CD4-positive, alpha-beta T cell treated with Interferon alpha-2 for 1 hour (primary cell): Measurements from ENCODE around the gene TAF15.
A peak's percentile ranks its signal among the peaks of the same experiment; 100 is the strongest.

ENCODE experiments used
- DNase-seq, 2 donors: peaks; one replicate each; pipeline ENCODE4 v3.0.0-alpha.2; 2020 to 2022

The TAF15 gene

GRCh38 chr17:35788477-35789368 is 20.6 kb upstream of the TAF15 start:
- DNase-seq = no peak

DNA sequence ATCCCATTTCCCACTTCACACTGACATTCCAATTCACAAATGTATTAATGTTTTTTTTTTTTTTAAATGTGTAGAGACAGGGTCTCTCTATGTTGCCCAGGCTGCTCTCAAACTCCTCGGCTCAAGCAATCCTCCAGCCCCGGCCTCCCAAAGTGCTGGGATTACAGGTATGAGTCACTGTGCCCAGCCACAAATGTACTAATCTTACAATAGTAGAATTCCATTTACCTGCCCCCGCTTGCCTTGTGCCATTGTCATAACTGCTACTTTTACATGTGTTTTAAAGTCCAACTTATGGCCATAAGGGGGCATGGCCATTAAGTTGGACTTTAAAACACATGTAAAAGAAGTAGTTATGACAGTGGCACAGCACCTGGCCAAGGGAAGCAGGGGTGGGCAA is 18.4 kb upstream of the TAF15 start:
- no peak for DNase-seq

DNA sequence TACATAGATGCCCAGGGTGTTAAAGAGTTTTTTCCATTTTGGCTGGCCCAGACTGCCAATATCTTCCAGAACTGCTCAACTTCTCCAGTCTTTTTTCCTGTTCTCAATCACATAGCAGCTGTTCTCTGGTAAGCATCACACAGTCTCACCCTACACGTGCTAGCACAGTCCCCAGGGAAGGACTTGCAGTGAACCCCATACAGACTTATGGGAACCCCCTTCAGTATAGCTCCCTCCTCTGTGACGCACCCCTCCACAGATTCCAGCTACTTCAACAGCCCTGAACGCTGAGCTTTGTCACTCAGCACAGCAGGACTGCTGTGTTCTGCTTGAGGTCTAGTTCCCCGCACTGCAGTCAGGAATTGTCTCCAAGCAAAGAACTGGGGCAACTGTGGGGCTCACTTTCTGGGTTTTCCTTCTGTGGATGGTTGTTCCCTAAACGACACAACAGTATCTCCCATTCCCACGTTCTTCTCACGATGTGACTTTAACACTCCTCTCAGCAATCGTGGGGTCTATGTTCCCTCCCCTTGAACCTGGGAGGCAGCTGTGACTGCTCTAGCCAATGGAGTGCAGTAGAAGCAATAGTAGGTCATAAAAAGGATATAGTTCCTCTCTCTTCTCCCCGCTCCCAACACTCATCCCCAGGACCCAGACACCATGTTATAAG is 17.5 kb upstream of the TAF15 start:
- no peak for DNase-seq

GRCh38 chr17:35793257-35793656 is 16.0 kb upstream of the TAF15 start:
- no peak for DNase-seq

DNA sequence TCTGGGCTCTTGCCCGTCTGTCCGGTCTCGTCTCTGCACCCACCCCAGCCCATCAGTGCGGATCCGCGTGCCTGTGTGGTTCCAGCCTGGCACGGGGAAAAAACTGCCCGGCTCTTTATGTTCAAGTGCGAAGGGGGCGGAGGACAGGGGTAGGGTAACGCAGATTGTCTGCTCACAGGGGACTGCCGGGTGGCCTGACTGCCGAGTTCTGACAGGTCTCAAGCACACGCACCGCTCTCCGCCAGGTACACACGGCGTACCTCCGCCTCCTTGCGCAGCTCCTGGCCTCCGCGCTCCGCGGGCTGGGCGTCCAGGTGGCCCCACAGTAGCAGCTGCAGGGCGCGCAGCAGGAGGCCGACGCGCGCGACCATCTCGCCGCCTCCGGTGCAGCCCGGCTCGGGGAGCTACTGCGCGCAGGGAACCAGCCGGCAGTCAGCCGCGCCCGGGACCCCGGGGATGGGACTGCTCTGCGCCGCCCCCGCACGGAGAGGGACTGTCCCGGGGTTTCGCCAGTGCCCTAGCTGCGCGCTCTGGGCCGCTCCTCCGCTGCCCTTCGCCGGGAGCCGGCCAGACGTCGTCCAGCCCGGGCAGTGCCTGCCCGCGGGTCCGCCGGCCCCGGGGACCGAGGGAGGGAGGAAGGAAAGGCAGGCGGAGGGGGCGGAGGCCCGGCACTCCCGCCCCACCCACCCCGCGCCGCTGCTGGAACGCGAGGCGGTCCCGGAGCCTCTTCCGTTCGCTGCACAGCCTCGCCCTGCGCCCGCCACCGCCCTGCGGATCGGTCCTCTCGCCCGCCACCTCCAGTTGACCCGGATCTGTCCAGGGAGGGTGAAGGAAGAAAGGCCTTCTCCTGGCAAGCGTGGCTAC is 14.0 kb upstream of the TAF15 start, which contains the start of gene MMP28:
MMP28 (minus strand) TSS at position 635 of the 864 bp plus-strand sequence; CDS start at position 371, 264 bp downstream.
- peak in 1 of 2 donors; percentile 26 for DNase-seq

DNA sequence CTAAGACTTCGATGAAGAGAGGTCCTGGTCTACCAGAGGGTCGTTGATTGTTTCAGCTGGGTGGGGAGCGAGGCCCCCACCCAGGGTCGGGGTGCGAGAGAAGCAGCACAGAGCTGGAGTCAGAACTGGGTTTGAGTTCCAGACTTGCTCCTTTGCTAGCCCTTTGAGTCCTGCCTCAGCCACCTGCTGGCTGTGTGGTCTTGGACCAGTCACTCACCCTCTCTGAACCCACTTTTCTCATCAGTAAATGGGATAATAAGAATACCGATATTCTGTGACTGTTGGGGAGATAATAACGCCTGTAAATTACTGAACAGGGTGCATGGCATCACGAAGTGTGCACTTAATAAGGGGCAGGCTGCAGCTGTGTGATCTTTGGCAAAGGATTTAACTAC is 13.4 kb upstream of the TAF15 start:
- DNase-seq = no peak

DNA sequence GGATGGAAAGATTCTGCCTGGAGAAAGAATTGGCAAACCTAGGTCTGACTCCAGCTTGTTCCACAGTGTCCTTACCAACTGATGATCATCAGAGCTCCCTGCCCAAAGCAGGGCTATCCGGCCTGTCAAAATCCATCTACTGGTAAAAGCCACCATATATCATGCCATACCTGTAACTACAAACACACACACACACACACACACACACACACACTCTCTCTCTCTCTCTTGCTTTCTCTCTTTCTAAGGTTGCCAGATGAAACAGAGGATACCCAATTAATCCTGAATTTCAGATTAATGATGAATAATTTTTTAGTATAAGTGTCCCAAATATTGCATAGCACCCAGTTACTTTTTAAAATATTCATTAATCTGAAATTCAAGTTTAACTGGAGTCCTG is 12.3 kb upstream of the TAF15 start:
- DNase-seq = no peak

GRCh38 chr17:35797370-35797769 is 11.9 kb upstream of the TAF15 start:
- DNase-seq = no peak

GRCh38 chr17:35797918-35798317 is 11.4 kb upstream of the TAF15 start:
- no peak for DNase-seq

DNA sequence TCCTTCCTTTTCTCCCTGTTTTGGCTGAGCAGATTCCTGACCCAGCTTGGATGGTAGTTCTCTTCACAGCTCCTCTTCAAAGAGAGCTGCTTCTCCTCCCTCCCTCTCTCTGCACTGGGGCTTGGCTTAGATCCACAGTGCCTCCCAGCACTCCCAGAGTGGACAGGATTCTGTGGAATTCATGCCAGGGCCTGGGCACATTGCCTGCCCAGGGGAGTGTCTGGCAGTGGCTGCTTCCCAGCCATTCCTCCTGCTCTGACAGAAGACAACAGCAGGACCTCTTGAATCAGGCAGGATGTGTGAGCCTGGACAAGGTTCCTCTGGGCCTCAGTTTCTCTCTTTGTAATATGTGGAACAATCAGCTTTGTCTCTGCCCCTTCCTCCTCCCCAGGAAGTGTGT is 9.3 kb upstream of the TAF15 start:
- no peak for DNase-seq

- DNase-seq = no peak
These were observed 7.6 kb upstream of the TAF15 start for GRCh38 chr17:35801583-35802224.

DNA sequence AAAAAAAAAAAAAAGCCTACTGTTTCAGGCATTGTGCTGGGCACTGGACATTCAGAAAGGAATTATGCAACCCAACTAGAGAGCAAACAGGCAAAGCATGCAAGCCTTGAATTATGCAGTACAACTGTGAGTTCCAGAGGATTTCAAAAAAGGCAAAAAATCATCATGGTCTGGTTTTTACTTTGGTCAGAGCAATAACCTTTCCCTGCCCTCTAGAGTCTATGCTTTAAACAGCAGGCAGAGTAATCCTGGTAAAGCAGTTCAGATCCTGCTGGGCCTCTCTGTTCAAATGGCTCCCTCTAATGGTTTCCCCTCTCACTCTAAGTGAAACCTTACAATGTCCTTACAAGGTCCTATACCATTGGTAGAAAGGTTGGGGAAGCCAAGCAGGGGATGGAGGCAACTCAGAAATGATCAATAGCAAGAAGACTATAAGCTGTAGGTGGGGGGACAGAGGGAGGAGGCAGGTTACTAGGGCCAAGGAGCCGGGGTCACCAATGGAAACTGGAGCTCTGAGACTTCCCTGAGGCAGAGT is 4.6 kb upstream of the TAF15 start:
- DNase-seq = peak; percentile 59 to 82

GRCh38 chr17:35807371-35808144 is 1.7 kb upstream of the TAF15 start:
- DNase-seq = no peak

DNA sequence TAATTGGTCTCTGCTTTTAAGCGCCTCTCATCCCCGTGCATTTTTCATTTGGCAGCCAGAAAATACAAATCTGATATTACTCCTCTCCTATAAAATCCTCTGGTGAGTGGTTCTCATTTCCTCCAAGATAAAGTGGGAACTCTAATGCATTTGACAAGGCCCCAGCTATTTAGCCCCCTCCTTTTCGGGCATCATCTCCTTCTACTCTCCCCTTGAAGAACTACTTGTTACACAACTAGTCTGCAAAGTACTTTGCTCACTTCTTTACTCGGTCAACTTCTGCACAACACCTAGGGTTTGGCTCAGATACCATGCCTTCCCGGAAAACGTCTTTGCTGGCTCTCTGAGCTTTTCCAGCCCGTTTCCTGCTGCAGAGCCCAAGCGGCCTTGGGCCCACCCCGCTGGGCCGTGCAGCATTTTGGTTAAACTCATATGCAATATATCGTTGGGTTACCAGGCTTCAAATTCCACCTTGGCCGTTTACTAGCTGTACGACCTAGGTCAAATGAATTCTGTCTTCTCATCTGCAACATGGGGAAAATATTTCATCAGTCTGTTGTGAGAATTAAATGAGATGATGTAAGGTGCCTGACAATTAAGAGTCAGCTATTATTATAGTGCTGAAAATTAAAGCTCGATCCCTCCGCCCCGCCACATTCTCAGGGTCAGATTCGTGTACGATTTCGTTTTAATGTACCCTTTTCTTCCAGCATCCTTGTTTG is 883 bp upstream of the TAF15 start:
- peak in 1 of 2 donors; percentile 17 for DNase-seq

GRCh38 chr17:35809855-35810461 is 674 bp downstream of the TAF15 start:
- no peak for DNase-seq

- DNase-seq = no peak
These were observed 2.5 kb downstream of the TAF15 start for GRCh38 chr17:35811759-35812158.

DNA sequence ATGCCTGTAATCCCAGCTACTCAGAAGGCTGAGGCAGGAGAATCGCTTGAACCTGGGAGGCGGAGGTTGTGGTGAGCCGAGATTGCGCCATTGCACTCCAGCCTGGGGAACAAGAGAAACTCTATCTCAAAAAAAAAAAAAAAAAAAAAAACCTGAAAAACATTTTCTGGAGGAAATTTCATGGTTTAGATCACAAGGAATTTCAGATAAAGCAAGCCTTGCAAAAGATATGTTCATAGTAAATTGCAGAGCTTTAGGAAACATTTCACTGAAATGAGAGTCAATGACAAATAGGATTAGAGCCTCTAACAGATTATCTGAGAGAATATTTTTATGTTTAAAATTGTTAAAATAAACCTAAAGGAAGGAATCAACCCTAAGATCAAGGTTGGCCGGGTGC is 3.2 kb downstream of the TAF15 start:
- DNase-seq = no peak

GRCh38 chr17:35816723-35817122 is 7.4 kb downstream of the TAF15 start:
- DNase-seq = no peak

GRCh38 chr17:35817196-35817595 is 7.9 kb downstream of the TAF15 start:
- no peak for DNase-seq

DNA sequence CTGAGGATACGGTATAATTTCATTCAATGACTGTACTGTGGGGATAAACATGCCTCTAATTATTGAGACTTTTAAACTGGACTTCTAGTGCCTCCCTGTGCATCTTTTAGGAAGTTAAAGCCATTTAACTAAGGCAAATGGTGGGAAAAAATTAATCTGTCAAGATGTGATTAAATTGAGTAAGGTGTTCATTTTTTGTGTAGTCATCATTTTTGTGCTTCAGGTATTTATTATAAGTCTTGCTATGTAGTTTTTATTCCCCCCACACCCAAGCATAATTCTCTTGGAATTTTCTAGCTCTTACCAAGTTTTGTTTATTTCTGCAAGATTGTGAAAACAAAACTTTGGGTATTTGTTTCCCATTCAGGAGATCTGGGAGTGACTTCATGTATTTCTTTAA is 10.2 kb downstream of the TAF15 start:
- DNase-seq = no peak
